Panc1 (cell line): ENCODE results near the gene FTL. TPM values are rescaled to one million over a fixed set of nuclear protein-coding genes. Genes with fewer than 3 reads are reported as not detected.
A peak's percentile ranks its signal among the peaks of the same experiment; 100 is the strongest.

Source experiments
- ATAC-seq: fragments of 200-7000 bp; cut with Tn5 transposase; 2 replicates; pipeline ENCODE4 v1.9.1; 2020; ENCODE audit warnings: mild to moderate bottlenecking, moderate library complexity
- BruUV-seq: library from RNA; stranded (reverse); fragments of 400-500 nt; replicated peaks from 2 replicates; lab custom pipeline; 2021; lab: Mats Ljungman, UMichigan
- CTCF ChIA-PET: fragments of 300-600 bp; sonication (Branson Sonifier 250); formaldehyde crosslinking; loops from one replicate; lab custom pipeline; 2022; ENCODE audit warnings: antibody characterized with exemption; lab: Charles Lee
- POLR2A ChIA-PET: fragments of 300-600 bp; sonication (Branson Sonifier 250); formaldehyde crosslinking; loops from one replicate; lab custom pipeline; 2022; ENCODE audit warnings: antibody characterized with exemption; lab: Charles Lee
- DNase-seq: peaks from one replicate; pipeline ENCODE4 v3.0.0-alpha.2; 2010; ENCODE audit warnings: low read depth, low spot score
- H3K27ac ChIP-seq: 2 replicates; pipeline ENCODE4 v1.5.1; 2011; ENCODE audit warnings: mild to moderate bottlenecking, low read length, inconsistent platforms
- H3K27me3 ChIP-seq: fragments of 200-500 bp; sonication (Bioruptor generic); 2 replicates; pipeline ENCODE4 v1.6.0; 2014; ENCODE audit warnings: low read length, inconsistent platforms; ENCODE audit not compliant: control insufficient read depth, insufficient read depth
- H3K36me3 ChIP-seq: fragments of 200-500 bp; sonication (Bioruptor generic); 2 replicates; pipeline ENCODE4 v1.5.1; 2014; ENCODE audit warnings: inconsistent platforms, mild to moderate bottlenecking, low read length, moderate library complexity; ENCODE audit not compliant: control insufficient read depth, insufficient read depth
- H3K4me1 ChIP-seq: 2 replicates; pipeline ENCODE4 v1.5.1; 2011; ENCODE audit warnings: inconsistent platforms, mild to moderate bottlenecking, low read length, moderate library complexity; ENCODE audit not compliant: control insufficient read depth, insufficient read depth
- H3K4me3 ChIP-seq, 2 experiments: 2 replicates each; pipeline ENCODE4 v1.5.1; 2011 to 2012; ENCODE audit warnings: low read depth in 2 of 2, low read length in 2 of 2, mild to moderate bottlenecking in 2 of 2, inconsistent platforms in 1 of 2, moderate library complexity in 1 of 2
- H3K9me3 ChIP-seq: fragments of 200-500 bp; sonication (Bioruptor generic); 2 replicates; pipeline ENCODE4 v1.5.1; 2014; ENCODE audit warnings: low read depth, mild to moderate bottlenecking, inconsistent platforms, low read length, moderate library complexity; ENCODE audit not compliant: control insufficient read depth, insufficient read depth
- CTCF ChIP-seq: fragments of 450-650 bp; IDR thresholded peaks from 2 replicates; pipeline ENCODE4 v1.5.1; 2017; ENCODE audit warnings: mild to moderate bottlenecking
- POLR2AphosphoS5 ChIP-seq: IDR thresholded peaks from 2 replicates; pipeline ENCODE4 v1.6.1; 2012; ENCODE audit warnings: mild to moderate bottlenecking, low read depth, low read length, moderate library complexity
- SIN3A ChIP-seq: IDR thresholded peaks from 2 replicates; pipeline ENCODE4 v1.6.1; 2012; ENCODE audit warnings: low read depth, mild to moderate bottlenecking, low read length, moderate library complexity, borderline replicate concordance; ENCODE audit not compliant: insufficient read depth
- TCF7L2 ChIP-seq: IDR thresholded peaks from 2 replicates; pipeline ENCODE4 v1.6.1; 2011; ENCODE audit warnings: mild to moderate bottlenecking, low read depth, low read length, inconsistent platforms
- in situ Hi-C: cut with HindIII; loops from 2 replicates; pipeline ENCODE4 v1.10.0; 2016; ENCODE audit warnings: low sequenced_read_pairs, low pct_unique_long_range_greater_than_20kb
- intact Hi-C: fragments of 100-400 bp; cut with micrococcal nuclease; formaldehyde crosslinking; loops from one replicate; pipeline ENCODE4 v1.10.0; 2022; ENCODE audit not compliant: unreplicated experiment
- total RNA-seq: library from RNA; stranded (reverse); gene quantifications from one replicate; pipeline ENCODE4 v1.2.1, GENCODE V29; 2021; ENCODE audit not compliant: unreplicated experiment
- TF ChIP-seq, protein P1 (sequence below), 2 experiments: IDR thresholded peaks; 2 replicates each; pipeline ENCODE4 v1.6.1; 2011 to 2012; ENCODE audit warnings: low read depth in 2 of 2, control low read depth in 1 of 2, low read length in 1 of 2, mild to moderate bottlenecking in 1 of 2, moderate library complexity in 1 of 2; ENCODE audit not compliant: insufficient read depth in 1 of 2

Gene FTL
- total RNA-seq, 1 experiment from 2014 or later, result 1,332 TPM

GRCh38 chr19:48968813-48969218 is 3.7 kb downstream of the FTL start:
- no peak for TF ChIP-seq SIN3A
- no peak for TF ChIP-seq POLR2AphosphoS5
- TF ChIP-seq CTCF, result no peak
- TF ChIP-seq, protein P1, sequence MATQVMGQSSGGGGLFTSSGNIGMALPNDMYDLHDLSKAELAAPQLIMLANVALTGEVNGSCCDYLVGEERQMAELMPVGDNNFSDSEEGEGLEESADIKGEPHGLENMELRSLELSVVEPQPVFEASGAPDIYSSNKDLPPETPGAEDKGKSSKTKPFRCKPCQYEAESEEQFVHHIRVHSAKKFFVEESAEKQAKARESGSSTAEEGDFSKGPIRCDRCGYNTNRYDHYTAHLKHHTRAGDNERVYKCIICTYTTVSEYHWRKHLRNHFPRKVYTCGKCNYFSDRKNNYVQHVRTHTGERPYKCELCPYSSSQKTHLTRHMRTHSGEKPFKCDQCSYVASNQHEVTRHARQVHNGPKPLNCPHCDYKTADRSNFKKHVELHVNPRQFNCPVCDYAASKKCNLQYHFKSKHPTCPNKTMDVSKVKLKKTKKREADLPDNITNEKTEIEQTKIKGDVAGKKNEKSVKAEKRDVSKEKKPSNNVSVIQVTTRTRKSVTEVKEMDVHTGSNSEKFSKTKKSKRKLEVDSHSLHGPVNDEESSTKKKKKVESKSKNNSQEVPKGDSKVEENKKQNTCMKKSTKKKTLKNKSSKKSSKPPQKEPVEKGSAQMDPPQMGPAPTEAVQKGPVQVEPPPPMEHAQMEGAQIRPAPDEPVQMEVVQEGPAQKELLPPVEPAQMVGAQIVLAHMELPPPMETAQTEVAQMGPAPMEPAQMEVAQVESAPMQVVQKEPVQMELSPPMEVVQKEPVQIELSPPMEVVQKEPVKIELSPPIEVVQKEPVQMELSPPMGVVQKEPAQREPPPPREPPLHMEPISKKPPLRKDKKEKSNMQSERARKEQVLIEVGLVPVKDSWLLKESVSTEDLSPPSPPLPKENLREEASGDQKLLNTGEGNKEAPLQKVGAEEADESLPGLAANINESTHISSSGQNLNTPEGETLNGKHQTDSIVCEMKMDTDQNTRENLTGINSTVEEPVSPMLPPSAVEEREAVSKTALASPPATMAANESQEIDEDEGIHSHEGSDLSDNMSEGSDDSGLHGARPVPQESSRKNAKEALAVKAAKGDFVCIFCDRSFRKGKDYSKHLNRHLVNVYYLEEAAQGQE (IDR thresholded peaks at IDR 0.05; ENCODE audit: insufficient read depth in 1 of 2, low read depth in 2 of 2, low read length in 1 of 2), result no peak
- no peak for TF ChIP-seq TCF7L2
- H3K4me1 ChIP-seq, result peaks cover 22% of the 10 kb centered on the region
- ChIA-PET POLR2A (no interaction called here), CTCF (no interaction called here)
- H3K9me3 ChIP-seq, result no peaks in the 10 kb centered on the region
- DNase-seq, result no peak
- intact Hi-C loops, result no loop called here
- no peak overlapping the region for H3K27ac ChIP-seq
- no peak overlapping the region for H3K4me3 ChIP-seq
- in situ Hi-C loops, result no loop called here
- H3K27me3 ChIP-seq, result no peaks in the 10 kb centered on the region
- H3K36me3 ChIP-seq, result peaks cover 2% of the 10 kb centered on the region
- no peak for ATAC-seq
- BruUV-seq, result TSS peak; percentile 51

DNA sequence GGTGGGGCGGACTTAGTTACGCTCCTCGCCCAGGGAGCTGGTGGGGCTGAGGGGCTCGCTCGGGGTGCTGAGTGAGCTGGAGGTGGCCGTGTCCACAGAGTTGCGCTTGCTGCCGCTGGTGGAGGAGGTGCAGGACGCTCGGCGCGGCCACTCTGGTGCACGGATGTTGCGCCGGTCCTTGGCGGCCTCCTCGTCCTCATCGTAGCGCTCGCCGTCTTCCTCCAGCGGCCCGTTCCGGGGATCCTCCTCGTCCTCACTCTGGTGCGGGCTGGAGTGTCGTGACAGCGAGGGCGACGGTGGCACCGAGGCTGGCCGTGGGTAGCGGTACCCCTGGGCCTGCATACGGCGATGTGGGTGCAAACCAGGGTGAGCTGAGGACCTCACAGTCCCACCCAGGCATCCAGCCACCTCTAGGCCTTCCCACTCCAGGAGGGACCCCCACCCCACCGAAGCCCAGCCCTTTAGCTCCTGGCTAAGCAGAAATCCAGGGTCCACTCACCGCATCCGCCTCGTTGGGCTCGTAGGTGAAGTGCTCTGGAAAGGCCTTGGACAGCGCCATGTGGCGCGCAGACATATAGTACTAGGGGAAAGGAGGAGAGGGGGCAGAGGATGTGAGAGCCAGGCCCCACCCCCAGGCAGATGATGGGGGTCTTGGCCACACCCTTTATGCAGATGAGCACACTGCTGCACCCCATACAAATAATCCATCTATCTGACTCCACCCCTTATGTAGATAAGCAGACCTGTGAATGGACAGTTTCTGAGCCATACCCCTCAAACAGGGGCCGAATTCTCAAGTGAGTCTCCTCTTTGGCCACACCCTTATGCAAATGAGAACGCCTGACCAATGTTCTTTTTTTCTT is 4.4 kb downstream of the FTL start:
- in situ Hi-C loops, result no loop called here
- peaks cover 2% of the 10 kb centered on the region for H3K36me3 ChIP-seq

More for the DNA sequence above, 4.4 kb downstream of the FTL start:
- H3K4me3 ChIP-seq, result no peak overlapping the region
- ChIA-PET POLR2A (interaction anchor here (0.5 kb wide), 1 partner anchor 126 kb away, joined by 7 read pairs; no protein-coding TSS in a partner anchor), CTCF (interaction anchor here (1.3 to 1.4 kb wide), 2 partner anchors 24 to 35 kb away, joined by 7 to 11 read pairs; partner anchors contain the start of genes GYS1 and RUVBL2)
- H3K27me3 ChIP-seq, result no peaks in the 10 kb centered on the region
- H3K27ac ChIP-seq, result peak overlapping the region; percentile 14; the same call in 1 of the 2 replicates
- no TSS peak for BruUV-seq
- ATAC-seq (no peak; the same call in 1 of the 2 replicates), DNase-seq (no peak)
- intact Hi-C loops, result loop anchor here (10.0 kb wide), 1 partner anchor 185 kb away; no protein-coding TSS in a partner anchor
- H3K4me1 ChIP-seq, result peaks cover 16% of the 10 kb centered on the region
- no peaks in the 10 kb centered on the region for H3K9me3 ChIP-seq
- TF ChIP-seq SIN3A (no peak), CTCF (no peak), TCF7L2 (no peak), POLR2AphosphoS5 (no peak)
- TF ChIP-seq, protein P1 (IDR thresholded peaks at IDR 0.05; ENCODE audit: insufficient read depth in 1 of 2, low read depth in 2 of 2, low read length in 1 of 2), result no peak
